K562 (cell line): Measurements from ENCODE around the gene KCTD7. TPM values are rescaled to one million over a fixed set of nuclear protein-coding genes. Genes with fewer than 3 reads are reported as not detected.

Experiments used
- ATAC-seq: fragments of 200-7000 bp; cut with Tn5 transposase; 3 replicates; pipeline ENCODE4 v1.9.1; 2020; ENCODE audit warnings: moderate library complexity
- BruUV-seq: library from RNA; stranded (reverse); fragments of 400-500 nt; replicated peaks from 2 replicates; lab custom pipeline; 2021; lab: Mats Ljungman, UMichigan
- CTCF ChIA-PET: fragments of 300-600 bp; formaldehyde crosslinking; extraction: SDS; loops from one replicate; lab custom pipeline; 2021; ENCODE audit warnings: low intra/inter-chr PET ratio; lab: Yijun Ruan, JAX
- POLR2A ChIA-PET: fragments of 300-600, 350-650 bp; sonication (Branson Sonifier 250); formaldehyde crosslinking; extraction: SDS; loops from one replicate; lab custom pipeline; 2021; ENCODE audit warnings: antibody characterized with exemption, inconsistent platforms; lab: Yijun Ruan, JAX
- DNase-seq, 4 experiments: peaks; one replicate each; pipeline versions ENCODE4 v3.0.0 to v3.0.0-alpha.2; 2011 to 2018; ENCODE audit warnings: low spot score in 3 of 4, mixed read lengths in 3 of 4; ENCODE audit errors: extremely low read depth in 1 of 4
- FAIRE-seq: peaks from 2 replicates; lab custom pipeline; 2011; peaks lifted over from hg19 to GRCh38; lab: Jason Lieb, UNC
- H2AFZ ChIP-seq: 2 replicates; pipeline ENCODE4 v1.6.0; 2011; ENCODE audit warnings: low read depth, low read length, control low read depth, inconsistent platforms
- H3K27ac ChIP-seq: fragments of 200-600 bp; 3 replicates; pipeline ENCODE4 v1.8.0; 2011; ENCODE audit warnings: low read depth, mild to moderate bottlenecking, control low read depth, inconsistent platforms, low read length, moderate library complexity, mixed read lengths; ENCODE audit errors: extremely low read depth
- H3K27me3 ChIP-seq, 2 experiments: fragments of 300-600 bp in 1 of 2; 2 replicates in 1 of 2; 3 replicates in 1 of 2; pipeline versions ENCODE4 v1.6.0 to v1.8.0; 2011; ENCODE audit warnings: inconsistent platforms in 2 of 2, low read length in 2 of 2, mild to moderate bottlenecking in 1 of 2, mixed read lengths in 1 of 2, moderate library complexity in 1 of 2; ENCODE audit not compliant: control insufficient read depth in 2 of 2, insufficient read depth in 2 of 2
- H3K36me3 ChIP-seq: fragments of 300-600 bp; 3 replicates; pipeline ENCODE4 v1.8.0; 2011; ENCODE audit warnings: mild to moderate bottlenecking, low read length, inconsistent platforms; ENCODE audit not compliant: control insufficient read depth, insufficient read depth
- H3K4me1 ChIP-seq, 2 experiments: fragments of 200-600 bp in 1 of 2; replicated peaks in 1 of 2; 2 replicates in 1 of 2; 3 replicates in 1 of 2; pipeline versions ENCODE4 v1.5.1 to v1.8.0; 2011; ENCODE audit warnings: inconsistent platforms in 2 of 2, low read length in 2 of 2, mild to moderate bottlenecking in 1 of 2, mixed read lengths in 1 of 2, moderate library complexity in 1 of 2; ENCODE audit not compliant: control insufficient read depth in 2 of 2, insufficient read depth in 2 of 2
- H3K4me2 ChIP-seq: 2 replicates; pipeline ENCODE4 v1.6.1; 2011; ENCODE audit warnings: low read length, control low read depth, inconsistent platforms, mixed read lengths; ENCODE audit not compliant: insufficient read depth
- H3K4me3 ChIP-seq: fragments of 200-600 bp; sonication (generic), shearing (Covaris generic); 2 replicates; pipeline ENCODE4 v1.5.1; 2016; ENCODE audit warnings: control low read depth, inconsistent platforms
- H3K79me2 ChIP-seq: fragments of 200-600 bp; 3 replicates; pipeline ENCODE4 v1.8.0; 2011; ENCODE audit warnings: low read length, inconsistent platforms; ENCODE audit not compliant: control insufficient read depth, insufficient read depth
- H3K9ac ChIP-seq, 2 experiments: 2 replicates each; pipeline versions ENCODE4 v1.6.0 to v1.6.1; 2011; ENCODE audit warnings: low read depth in 2 of 2, low read length in 2 of 2, control low read depth in 1 of 2, inconsistent platforms in 1 of 2, mild to moderate bottlenecking in 1 of 2, mixed read lengths in 1 of 2; ENCODE audit not compliant: insufficient read depth in 1 of 2
- H3K9me1 ChIP-seq: one replicate; pipeline ENCODE4 v1.6.0; 2011; ENCODE audit warnings: inconsistent platforms, mild to moderate bottlenecking, low read length, moderate library complexity; ENCODE audit not compliant: control insufficient read depth, insufficient read depth
- H3K9me3 ChIP-seq: replicated peaks from 2 replicates; pipeline ENCODE4 v1.5.1; 2011; ENCODE audit warnings: low read depth, low read length, inconsistent platforms; ENCODE audit not compliant: control insufficient read depth, insufficient read depth
- H4K20me1 ChIP-seq: replicated peaks from 2 replicates; pipeline ENCODE4 v1.6.1; 2011; ENCODE audit warnings: low read length, inconsistent platforms, mixed read lengths; ENCODE audit not compliant: control insufficient read depth, insufficient read depth
- CCAR2 ChIP-seq: fragments of 200-400 bp; formaldehyde crosslinking; IDR thresholded peaks from 2 replicates; pipeline ENCODE4 v1.6.1; 2017; ENCODE audit warnings: mild to moderate bottlenecking, low read depth, low read length
- FOS ChIP-seq: IDR thresholded peaks from 3 replicates; pipeline ENCODE4 v1.6.1; 2011; ENCODE audit not compliant: insufficient read length; ENCODE audit errors: extremely low read depth
- GTF2E2 ChIP-seq: fragments of 200-800 bp; sonication (Bioruptor generic); IDR thresholded peaks from 2 replicates; pipeline ENCODE4 v1.6.1; 2016; ENCODE audit warnings: missing genetic modification characterization, missing compliant biosample characterization
- JUNB ChIP-seq: fragments of 450-650 bp; formaldehyde crosslinking; conservative IDR thresholded peaks from 2 replicates; pipeline ENCODE4 v1.4.0; 2020; ENCODE audit warnings: mild to moderate bottlenecking
- NFATC3 ChIP-seq: fragments of 450-650 bp; IDR thresholded peaks from 2 replicates; pipeline ENCODE4 v1.6.1; 2017; ENCODE audit warnings: mild to moderate bottlenecking
- ZBTB17 ChIP-seq: fragments of 450-650 bp; formaldehyde crosslinking; IDR thresholded peaks from 2 replicates; pipeline ENCODE4 v1.4.0; 2020; ENCODE audit warnings: mild to moderate bottlenecking
- ZNF124 ChIP-seq: sonication (generic); formaldehyde crosslinking; IDR thresholded peaks from 2 replicates; pipeline ENCODE4 v1.8.1; 2022; ENCODE audit warnings: missing genetic modification reagents
- ZNF277 ChIP-seq: fragments of 250-450 bp; sonication (Bioruptor Pico); IDR thresholded peaks from 2 replicates; pipeline ENCODE4 v1.8.0; 2022; ENCODE audit warnings: inconsistent platforms, mild to moderate bottlenecking, moderate library complexity, borderline replicate concordance
- ZNF431 ChIP-seq: sonication (generic); formaldehyde crosslinking; IDR thresholded peaks from 2 replicates; pipeline ENCODE4 v1.8.0; 2022; ENCODE audit warnings: mild to moderate bottlenecking, missing genetic modification reagents
- WGBS: fragments of 100-300 bp; shearing (Covaris generic); methylation state at CpG from one replicate; pipeline ENCODE4 v1.1.6; 2016; ENCODE audit warnings: low coverage, mixed read lengths; ENCODE audit not compliant: insufficient coverage; ENCODE audit errors: missing lambda C conversion rate; 5-methylcytosine and 5-hydroxymethylcytosine counted together
- in situ Hi-C: fragments of 300-500 bp; cut with MboI; formaldehyde crosslinking; loops from 4 replicates; pipeline ENCODE4 v1.15.0; 2018; ENCODE audit warnings: inconsistent platforms, mixed read lengths
- intact Hi-C: fragments of 100-400 bp; cut with micrococcal nuclease; formaldehyde crosslinking; loops from 2 replicates; pipeline ENCODE4 v1.14.2; 2022
- polyA plus RNA-seq, 8 experiments: library from polyadenylated mRNA; depleted of rRNA in 4 of 8; stranded (reverse) in 5 of 8; unstranded in 3 of 8; fragments of >200 nt; fragmentation: Nextera tagmentation in 2 of 8; fragmentation: Illumina TruSeq in 1 of 8; extraction: Ambion mirVana in 2 of 8; extraction: Trizol in 1 of 8; gene quantifications; 2 replicates each; pipeline versions ENCODE4 v1.2.1 to v1.2.3, GENCODE V29; 2011 to 2014; ENCODE audit warnings: inconsistent platforms in 1 of 8, missing spikeins in 1 of 8
- total RNA-seq, 7 experiments: library from RNA; depleted of rRNA in 6 of 7; stranded (reverse); fragments of >200 nt in 6 of 7; fragmentation: Illumina TruSeq in 2 of 7; extraction: Trizol in 2 of 7; gene quantifications; 2 replicates each; pipeline versions ENCODE4 v1.2.1 to v1.2.3, GENCODE V29; 2011 to 2021; ENCODE audit warnings: low replicate concordance in 1 of 7
- TF ChIP-seq, protein P1 (sequence below): fragments of 250-450 bp; sonication (Bioruptor Pico); IDR thresholded peaks from 2 replicates; pipeline ENCODE4 v1.8.0; 2021; ENCODE audit warnings: mild to moderate bottlenecking, moderate library complexity

The KCTD7 gene
- total and polyA plus RNA-seq, 9 of the 15 experiments (the other 6 are each of a cell fraction or from before 2014, with no cell fraction given), result 1.5 to 26.0 (median 9.0) TPM

GRCh38 chr7:66669088-66669487 lies 40.4 kb downstream of the KCTD7 start:
- H3K27ac ChIP-seq, result no peak overlapping the region
- CTCF ChIA-PET, result no interaction called here
- intact Hi-C loops (no loop called here), in situ Hi-C loops (no loop called here)
- WGBS, result 93% methylated on average over 6 of the region's 7 CpGs
- H3K4me2 ChIP-seq, result no peak overlapping the region
- H3K4me3 ChIP-seq, result no peak overlapping the region
- no peak for TF ChIP-seq GTF2E2 (tag)
- TF ChIP-seq ZNF124 (CRISPR knock-in tag), result no peak
- TF ChIP-seq CCAR2, result no peak
- TF ChIP-seq ZBTB17 (CRISPR knock-in tag), result no peak
- no peak for TF ChIP-seq ZNF277
- no peak for TF ChIP-seq ZNF431 (CRISPR knock-in tag)
- TF ChIP-seq, protein P1, sequence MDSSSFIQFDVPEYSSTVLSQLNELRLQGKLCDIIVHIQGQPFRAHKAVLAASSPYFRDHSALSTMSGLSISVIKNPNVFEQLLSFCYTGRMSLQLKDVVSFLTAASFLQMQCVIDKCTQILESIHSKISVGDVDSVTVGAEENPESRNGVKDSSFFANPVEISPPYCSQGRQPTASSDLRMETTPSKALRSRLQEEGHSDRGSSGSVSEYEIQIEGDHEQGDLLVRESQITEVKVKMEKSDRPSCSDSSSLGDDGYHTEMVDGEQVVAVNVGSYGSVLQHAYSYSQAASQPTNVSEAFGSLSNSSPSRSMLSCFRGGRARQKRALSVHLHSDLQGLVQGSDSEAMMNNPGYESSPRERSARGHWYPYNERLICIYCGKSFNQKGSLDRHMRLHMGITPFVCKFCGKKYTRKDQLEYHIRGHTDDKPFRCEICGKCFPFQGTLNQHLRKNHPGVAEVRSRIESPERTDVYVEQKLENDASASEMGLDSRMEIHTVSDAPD, result no peak
- TF ChIP-seq FOS, result no peak
- TF ChIP-seq JUNB (CRISPR knock-in tag), result no peak
- TF ChIP-seq NFATC3, result no peak
- TF ChIP-seq, all 486 proteins: peak for 0
- H4K20me1 ChIP-seq, result peaks cover 16% of the 10 kb centered on the region; the same call in 1 of the 2 replicates
- FAIRE-seq (no peak), ATAC-seq (no peak), DNase-seq (no peak)
- peaks cover 11% of the 10 kb centered on the region; the same call in 1 of the 3 replicates for H3K79me2 ChIP-seq
- POLR2A ChIA-PET, result interaction anchor here (0.7 to 2.0 kb wide), 3 partner anchors 10 to 204 kb away, joined by 3 to 6 read pairs (median 4); no protein-coding TSS in a partner anchor
- BruUV-seq, result no TSS peak
- H3K9me3 ChIP-seq, result no peaks in the 10 kb centered on the region
- no peaks in the 10 kb centered on the region for H3K27me3 ChIP-seq
- peaks cover 14 to 20% of the 10 kb centered on the region in 2 experiments; a peak in 4 of 5 replicates for H3K4me1 ChIP-seq
- H2AFZ ChIP-seq, result no peak overlapping the region
- H3K9ac ChIP-seq, result no peak overlapping the region
- peaks cover 18% of the 10 kb centered on the region; the same call in 1 of the 3 replicates for H3K36me3 ChIP-seq
- peaks cover 4% of the 10 kb centered on the region for H3K9me1 ChIP-seq
